ENCODE data around the gene PTGIR. TPM values are rescaled to one million over a fixed set of nuclear protein-coding genes. Genes with fewer than 3 reads are reported as not detected.
A peak's percentile ranks its signal among the peaks of the same experiment; 100 is the strongest.
"Not testable (repeated sequence)": the region's sequence is repeated elsewhere in the genome, so short reads cannot be mapped to it uniquely, and the experiment has no call there.

The PTGIR gene
- total RNA-seq, 1 donor from 2014 or later = not detected

- DNase-seq (ENCODE audit: low read depth in 2 of 2) = peak in 1 of 2 donors; percentile 19
Measured at GRCh38 chr19:46639358-46640182, 14.7 kb upstream of the PTGIR start.

- DNase-seq (ENCODE audit: low read depth in 2 of 2) = no peak
Measured at GRCh38 chr19:46637224-46637623, 12.3 kb upstream of the PTGIR start.

GRCh38 chr19:46635920-46636761 is 11.3 kb upstream of the PTGIR start, which contains the start of gene GNG8:
GNG8 (minus strand) TSS chr19:46636202; CDS start chr19:46634682, 1,520 bp downstream.
- DNase-seq (ENCODE audit: low read depth in 2 of 2) = no peak

- DNase-seq (ENCODE audit: low read depth in 2 of 2) = no peak
Measured at GRCh38 chr19:46634656-46635218, 9.8 kb upstream of the PTGIR start.

- peak in 1 of 2 donors; percentile 85 for DNase-seq (ENCODE audit: low read depth in 2 of 2)
Measured at GRCh38 chr19:46634045-46634655, 9.3 kb upstream of the PTGIR start.

- DNase-seq (ENCODE audit: low read depth in 2 of 2) = no peak
Measured at GRCh38 chr19:46633130-46633529, 8.2 kb upstream of the PTGIR start.

GRCh38 chr19:46631481-46631880 is 6.6 kb upstream of the PTGIR start:
- no peak for DNase-seq (ENCODE audit: low read depth in 2 of 2)

GRCh38 chr19:46630586-46631205 is 5.8 kb upstream of the PTGIR start:
- no peak for DNase-seq (ENCODE audit: low read depth in 2 of 2)

GRCh38 chr19:46629546-46630025 is 4.7 kb upstream of the PTGIR start:
- peak in 1 of 2 donors; percentile 33 for DNase-seq (ENCODE audit: low read depth in 2 of 2)

- not testable (repeated sequence) for DNase-seq (ENCODE audit: low read depth in 2 of 2)
Measured at GRCh38 chr19:46628970-46629369, 4.1 kb upstream of the PTGIR start.

- no peak for DNase-seq (ENCODE audit: low read depth in 2 of 2)
Measured at GRCh38 chr19:46626446-46626845, 1.6 kb upstream of the PTGIR start.

- no peak for DNase-seq (ENCODE audit: low read depth in 2 of 2)
Measured at GRCh38 chr19:46625731-46626130, 842 bp upstream of the PTGIR start.

GRCh38 chr19:46623915-46624502 is 880 bp downstream of the PTGIR start:
- DNase-seq (ENCODE audit: low read depth in 2 of 2) = no peak

- DNase-seq (ENCODE audit: low read depth in 2 of 2) = no peak
Measured at GRCh38 chr19:46622118-46622446, 2.8 kb downstream of the PTGIR start.

- no peak for DNase-seq (ENCODE audit: low read depth in 2 of 2)
Measured at GRCh38 chr19:46621191-46622117, 3.4 kb downstream of the PTGIR start.

GRCh38 chr19:46620716-46621115 is 4.2 kb downstream of the PTGIR start:
- no peak for DNase-seq (ENCODE audit: low read depth in 2 of 2)

- DNase-seq (ENCODE audit: low read depth in 2 of 2) = no peak
Measured at GRCh38 chr19:46620267-46620666, 4.6 kb downstream of the PTGIR start.

GRCh38 chr19:46618670-46619231 is 6.1 kb downstream of the PTGIR start:
- DNase-seq (ENCODE audit: low read depth in 2 of 2) = no peak

- DNase-seq (ENCODE audit: low read depth in 2 of 2) = no peak
Measured at GRCh38 chr19:46617601-46618000, 7.3 kb downstream of the PTGIR start.
